22Rv1 (cell line): ENCODE data around the gene RFX4.

Experiments used
- ZFX ChIP-seq: fragments of 450-650 bp; IDR thresholded peaks from 2 replicates; pipeline ENCODE4 v1.6.1; 2017; ENCODE audit warnings: antibody characterized with exemption, borderline replicate concordance
- TF ChIP-seq, protein P1 (sequence below): fragments of 450-650 bp; IDR thresholded peaks from 2 replicates; pipeline ENCODE4 v1.5.1; 2017; ENCODE audit warnings: mild to moderate bottlenecking

DNA sequence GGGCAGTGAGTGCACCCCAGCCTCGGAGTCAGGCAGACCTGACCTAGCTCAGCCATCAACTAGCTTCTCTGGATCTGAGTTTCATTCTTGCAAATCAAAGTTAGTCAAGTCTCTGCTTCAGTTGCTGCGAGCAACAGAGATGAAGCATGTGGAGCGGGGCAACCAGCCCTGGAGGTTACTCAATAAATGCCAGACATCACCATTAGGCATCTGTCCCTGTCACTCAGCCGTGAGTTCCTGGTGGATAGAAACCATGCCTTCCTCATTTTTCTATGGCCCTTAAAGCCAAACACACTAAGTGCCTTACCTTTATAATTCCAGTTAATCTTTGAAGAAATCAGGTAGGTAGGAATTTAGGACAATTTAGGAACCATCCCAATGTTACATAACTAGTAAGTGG is 19.3 kb downstream of the RFX4 start:
- TF ChIP-seq, protein P1, sequence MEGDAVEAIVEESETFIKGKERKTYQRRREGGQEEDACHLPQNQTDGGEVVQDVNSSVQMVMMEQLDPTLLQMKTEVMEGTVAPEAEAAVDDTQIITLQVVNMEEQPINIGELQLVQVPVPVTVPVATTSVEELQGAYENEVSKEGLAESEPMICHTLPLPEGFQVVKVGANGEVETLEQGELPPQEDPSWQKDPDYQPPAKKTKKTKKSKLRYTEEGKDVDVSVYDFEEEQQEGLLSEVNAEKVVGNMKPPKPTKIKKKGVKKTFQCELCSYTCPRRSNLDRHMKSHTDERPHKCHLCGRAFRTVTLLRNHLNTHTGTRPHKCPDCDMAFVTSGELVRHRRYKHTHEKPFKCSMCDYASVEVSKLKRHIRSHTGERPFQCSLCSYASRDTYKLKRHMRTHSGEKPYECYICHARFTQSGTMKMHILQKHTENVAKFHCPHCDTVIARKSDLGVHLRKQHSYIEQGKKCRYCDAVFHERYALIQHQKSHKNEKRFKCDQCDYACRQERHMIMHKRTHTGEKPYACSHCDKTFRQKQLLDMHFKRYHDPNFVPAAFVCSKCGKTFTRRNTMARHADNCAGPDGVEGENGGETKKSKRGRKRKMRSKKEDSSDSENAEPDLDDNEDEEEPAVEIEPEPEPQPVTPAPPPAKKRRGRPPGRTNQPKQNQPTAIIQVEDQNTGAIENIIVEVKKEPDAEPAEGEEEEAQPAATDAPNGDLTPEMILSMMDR: no peak
- TF ChIP-seq ZFX: no peak
